GM12878 (cell line): ENCODE results near the gene PRRT1B. TPM values are rescaled to one million over a fixed set of nuclear protein-coding genes. Genes with fewer than 3 reads are reported as not detected.

ENCODE experiments used
- CBX3 ChIP-seq: fragments of 200-600 bp; sonication (generic); IDR thresholded peaks from 2 replicates; pipeline ENCODE4 v1.6.1; 2016; ENCODE audit warnings: low read depth, borderline replicate concordance
- CEBPZ ChIP-seq: fragments of 150-350 bp; IDR thresholded peaks from 2 replicates; pipeline ENCODE4 v1.6.1; 2016; ENCODE audit warnings: low read depth, low read length
- FOS ChIP-seq: IDR thresholded peaks from 3 replicates; pipeline ENCODE4 v1.6.1; 2011; ENCODE audit warnings: borderline replicate concordance; ENCODE audit not compliant: insufficient read length; ENCODE audit errors: extremely low read depth
- HDAC2 ChIP-seq: fragments of 200-600 bp; sonication (generic); IDR thresholded peaks from 2 replicates; pipeline ENCODE4 v1.6.1; 2017
- IRF5 ChIP-seq: fragments of 450-650 bp; IDR thresholded peaks from 2 replicates; pipeline ENCODE4 v1.6.1; 2017; ENCODE audit warnings: borderline replicate concordance
- JUNB ChIP-seq: IDR thresholded peaks from 2 replicates; pipeline ENCODE4 v1.6.1; 2016; ENCODE audit warnings: antibody characterized with exemption, mild to moderate bottlenecking
- KAT2A ChIP-seq: conservative IDR thresholded peaks from 2 replicates; pipeline ENCODE4 v1.6.1; 2011; ENCODE audit warnings: low read depth, low read length; ENCODE audit not compliant: control insufficient read depth
- MEF2A ChIP-seq: IDR thresholded peaks from 2 replicates; pipeline ENCODE4 v1.6.1; 2011; ENCODE audit warnings: low read depth, mild to moderate bottlenecking, low read length, moderate library complexity; ENCODE audit not compliant: insufficient read depth
- PML ChIP-seq: IDR thresholded peaks from 2 replicates; pipeline ENCODE4 v1.6.1; 2012; ENCODE audit warnings: low read length, inconsistent platforms
- RFX5 ChIP-seq: IDR thresholded peaks from 2 replicates; pipeline ENCODE4 v1.6.1; 2011; ENCODE audit warnings: low read depth, low read length, improper control_type of control experiment
- SMAD1 ChIP-seq: fragments of 450-650 bp; IDR thresholded peaks from 2 replicates; pipeline ENCODE4 v1.6.1; 2018; ENCODE audit warnings: mild to moderate bottlenecking, low read depth; ENCODE audit not compliant: partially characterized antibody
- SMAD5 ChIP-seq: IDR thresholded peaks from 2 replicates; pipeline ENCODE4 v1.6.1; 2016; ENCODE audit warnings: antibody characterized with exemption, low read depth
- SPI1 ChIP-seq: IDR thresholded peaks from 2 replicates; pipeline ENCODE4 v1.6.1; 2011; ENCODE audit warnings: low read depth, mild to moderate bottlenecking, low read length, moderate library complexity, borderline replicate concordance; ENCODE audit not compliant: insufficient read depth
- SREBF2 ChIP-seq: IDR thresholded peaks from 2 replicates; pipeline ENCODE4 v1.6.1; 2012; ENCODE audit warnings: mild to moderate bottlenecking, low read length
- YBX1 ChIP-seq: fragments of 450-650 bp; IDR thresholded peaks from 2 replicates; pipeline ENCODE4 v1.6.1; 2016; ENCODE audit warnings: antibody characterized with exemption
- ZBTB11 ChIP-seq: fragments of 450-650 bp; formaldehyde crosslinking; IDR thresholded peaks from 2 replicates; pipeline ENCODE4 v1.5.0; 2022; ENCODE audit warnings: mild to moderate bottlenecking, missing genetic modification characterization
- ZNF217 ChIP-seq: fragments of 450-650 bp; IDR thresholded peaks from 2 replicates; pipeline ENCODE4 v1.6.1; 2017; ENCODE audit warnings: antibody characterized with exemption, mild to moderate bottlenecking
- ZNF592 ChIP-seq: fragments of 450-650 bp; IDR thresholded peaks from 2 replicates; pipeline ENCODE4 v1.6.1; 2017; ENCODE audit warnings: mild to moderate bottlenecking, moderate library complexity
- polyA plus RNA-seq, 11 experiments: library from polyadenylated mRNA; depleted of rRNA in 4 of 11; unstranded in 6 of 11; stranded (reverse) in 5 of 11; fragments of >200 nt; fragmentation: Nextera tagmentation in 4 of 11; fragmentation: Illumina TruSeq in 1 of 11; extraction: Ambion mirVana in 4 of 11; extraction: Trizol in 1 of 11; gene quantifications; 1 replicate in 1 of 11; 2 replicates in 10 of 11; pipeline versions ENCODE4 v1.2.1 to v1.2.3, GENCODE V29; 2011 to 2016; ENCODE audit warnings: inconsistent platforms in 2 of 11, missing spikeins in 2 of 11, low read depth in 1 of 11
- total RNA-seq, 4 experiments: library from RNA; depleted of rRNA in 3 of 4; stranded (reverse); fragments of >200 nt in 3 of 4; fragmentation: Illumina TruSeq in 1 of 4; extraction: Trizol in 1 of 4; gene quantifications; 2 replicates each; pipeline versions ENCODE4 v1.2.1 to v1.2.3, GENCODE V29; 2013 to 2021

The PRRT1B gene
- total and polyA plus RNA-seq, 10 of the 15 experiments (the other 5 are each of a cell fraction or from before 2014, with no cell fraction given), result not detected

- TF ChIP-seq SREBF2 (no peak), KAT2A (no peak), MEF2A (no peak), FOS (no peak), YBX1 (no peak), PML (no peak), CBX3 (no peak), SPI1 (no peak), JUNB (no peak), CEBPZ (no peak), IRF5 (no peak), RFX5 (no peak), ZBTB11 (CRISPR knock-in tag) (no peak), SMAD1 (no peak), SMAD5 (no peak), ZNF217 (no peak), HDAC2 (no peak), ZNF592 (no peak)
Measured at GRCh38 chr9:131530920-131531832, 14.1 kb upstream of the PRRT1B start, which contains the start of gene UCK1 (continued).
